DOHH2 (cell line): ENCODE data around the gene SLC39A11.
"Not testable (repeated sequence)": the region's sequence is repeated elsewhere in the genome, so short reads cannot be mapped to it uniquely, and the experiment has no call there.

Experiments used
- H3F3A ChIP-seq: fragments of 200-600 bp; sonication (generic), shearing (Covaris generic); 2 replicates; pipeline ENCODE4 v1.6.0; 2016; ENCODE audit warnings: antibody characterized with exemption, mild to moderate bottlenecking; ENCODE audit not compliant: control insufficient read depth, insufficient read depth
- H3K27ac ChIP-seq: fragments of 200-600 bp; sonication (generic); 2 replicates; pipeline ENCODE4 v1.5.1; 2014; ENCODE audit warnings: low read depth, mild to moderate bottlenecking, low read length, moderate library complexity
- H3K27me3 ChIP-seq: fragments of 200-600 bp; sonication (generic); 2 replicates; pipeline ENCODE4 v1.6.1; 2014; ENCODE audit warnings: mild to moderate bottlenecking, low read length, mixed read lengths; ENCODE audit not compliant: control insufficient read depth
- H3K36me3 ChIP-seq: fragments of 200-600 bp; sonication (generic); 2 replicates; pipeline ENCODE4 v1.6.1; 2014; ENCODE audit warnings: mild to moderate bottlenecking, low read length, moderate library complexity, mixed read lengths; ENCODE audit not compliant: control insufficient read depth
- H3K4me1 ChIP-seq: fragments of 200-600 bp; sonication (generic); 2 replicates; pipeline ENCODE4 v1.6.1; 2014; ENCODE audit warnings: mild to moderate bottlenecking, low read length, mixed read lengths; ENCODE audit not compliant: control insufficient read depth
- H3K4me2 ChIP-seq: fragments of 200-600 bp; sonication (generic); 2 replicates; pipeline ENCODE4 v1.6.0; 2014; ENCODE audit warnings: mild to moderate bottlenecking, low read length, moderate library complexity
- H3K4me3 ChIP-seq: fragments of 200-600 bp; sonication (generic); 2 replicates; pipeline ENCODE4 v1.5.1; 2014; ENCODE audit warnings: mild to moderate bottlenecking, low read length, mixed read lengths
- H3K79me2 ChIP-seq: fragments of 200-600 bp; sonication (generic); 2 replicates; pipeline ENCODE4 v1.6.1; 2014; ENCODE audit warnings: mild to moderate bottlenecking, low read length, mixed read lengths; ENCODE audit not compliant: control insufficient read depth
- H3K9me2 ChIP-seq: fragments of 200-600 bp; sonication (generic); replicated peaks from 2 replicates; pipeline ENCODE4 v1.6.1; 2014; ENCODE audit warnings: mild to moderate bottlenecking, low read length, mixed read lengths; ENCODE audit not compliant: control insufficient read depth
- H3K9me3 ChIP-seq: fragments of 200-600 bp; sonication (generic); 2 replicates; pipeline ENCODE4 v1.6.1; 2014; ENCODE audit warnings: antibody characterized with exemption, low read length, mixed read lengths; ENCODE audit not compliant: control insufficient read depth, insufficient read depth
- H4K20me1 ChIP-seq: fragments of 200-600 bp; sonication (generic); 2 replicates; pipeline ENCODE4 v1.6.0; 2014; ENCODE audit warnings: low read depth, mild to moderate bottlenecking, antibody characterized with exemption, low read length, moderate library complexity; ENCODE audit not compliant: control insufficient read depth, insufficient read depth
- EZH2phosphoT487 ChIP-seq: fragments of 200-600 bp; sonication (generic); IDR thresholded peaks from 2 replicates; pipeline ENCODE4 v1.6.1; 2017; ENCODE audit warnings: borderline replicate concordance, mild to moderate bottlenecking, antibody characterized with exemption, low read length, moderate library complexity, mixed read lengths
- TF ChIP-seq, protein P1 (sequence below): fragments of 200-600 bp; sonication (generic); IDR thresholded peaks from one replicate; pipeline ENCODE4 v1.5.1; 2014; ENCODE audit warnings: antibody characterized with exemption, mild to moderate bottlenecking, low read depth, low read length; ENCODE audit not compliant: poor library complexity, severe bottlenecking

The SLC39A11 gene

DNA sequence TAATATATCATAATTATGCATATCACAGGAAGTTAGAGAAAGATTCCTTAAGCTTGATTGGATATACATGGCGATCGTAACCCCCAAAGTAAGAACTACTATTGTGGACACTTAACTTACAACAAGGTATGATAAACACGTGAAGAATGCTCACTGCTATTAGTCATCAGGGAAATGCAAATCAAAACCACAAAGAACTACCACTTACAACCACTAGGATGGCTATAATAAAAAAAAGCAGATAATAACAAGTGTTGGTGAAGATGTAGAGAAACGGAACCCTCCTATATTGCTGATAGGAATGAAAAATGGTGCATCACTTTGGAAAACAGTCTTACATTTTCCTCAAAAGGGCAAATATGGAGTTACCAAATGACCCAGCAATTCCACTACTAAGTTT is 265.9 kb downstream of the SLC39A11 start:
- H3K79me2 ChIP-seq: no peaks in the 10 kb centered on the region
- H3K4me3 ChIP-seq: no peak overlapping the region
- no peaks in the 10 kb centered on the region for H3K9me2 ChIP-seq
- no peak overlapping the region for H3K27ac ChIP-seq
- H3K4me2 ChIP-seq: no peak overlapping the region
- H3F3A ChIP-seq: no peaks in the 10 kb centered on the region
- no peaks in the 10 kb centered on the region for H3K36me3 ChIP-seq
- H3K4me1 ChIP-seq: no peaks in the 10 kb centered on the region
- H4K20me1 ChIP-seq: no peaks in the 10 kb centered on the region
- no peaks in the 10 kb centered on the region for H3K27me3 ChIP-seq
- H3K9me3 ChIP-seq: peaks cover 18% of the 10 kb centered on the region; the same call in 1 of the 2 replicates
- no peak for TF ChIP-seq EZH2phosphoT487
- TF ChIP-seq, protein P1, sequence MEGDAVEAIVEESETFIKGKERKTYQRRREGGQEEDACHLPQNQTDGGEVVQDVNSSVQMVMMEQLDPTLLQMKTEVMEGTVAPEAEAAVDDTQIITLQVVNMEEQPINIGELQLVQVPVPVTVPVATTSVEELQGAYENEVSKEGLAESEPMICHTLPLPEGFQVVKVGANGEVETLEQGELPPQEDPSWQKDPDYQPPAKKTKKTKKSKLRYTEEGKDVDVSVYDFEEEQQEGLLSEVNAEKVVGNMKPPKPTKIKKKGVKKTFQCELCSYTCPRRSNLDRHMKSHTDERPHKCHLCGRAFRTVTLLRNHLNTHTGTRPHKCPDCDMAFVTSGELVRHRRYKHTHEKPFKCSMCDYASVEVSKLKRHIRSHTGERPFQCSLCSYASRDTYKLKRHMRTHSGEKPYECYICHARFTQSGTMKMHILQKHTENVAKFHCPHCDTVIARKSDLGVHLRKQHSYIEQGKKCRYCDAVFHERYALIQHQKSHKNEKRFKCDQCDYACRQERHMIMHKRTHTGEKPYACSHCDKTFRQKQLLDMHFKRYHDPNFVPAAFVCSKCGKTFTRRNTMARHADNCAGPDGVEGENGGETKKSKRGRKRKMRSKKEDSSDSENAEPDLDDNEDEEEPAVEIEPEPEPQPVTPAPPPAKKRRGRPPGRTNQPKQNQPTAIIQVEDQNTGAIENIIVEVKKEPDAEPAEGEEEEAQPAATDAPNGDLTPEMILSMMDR: no peak

DNA sequence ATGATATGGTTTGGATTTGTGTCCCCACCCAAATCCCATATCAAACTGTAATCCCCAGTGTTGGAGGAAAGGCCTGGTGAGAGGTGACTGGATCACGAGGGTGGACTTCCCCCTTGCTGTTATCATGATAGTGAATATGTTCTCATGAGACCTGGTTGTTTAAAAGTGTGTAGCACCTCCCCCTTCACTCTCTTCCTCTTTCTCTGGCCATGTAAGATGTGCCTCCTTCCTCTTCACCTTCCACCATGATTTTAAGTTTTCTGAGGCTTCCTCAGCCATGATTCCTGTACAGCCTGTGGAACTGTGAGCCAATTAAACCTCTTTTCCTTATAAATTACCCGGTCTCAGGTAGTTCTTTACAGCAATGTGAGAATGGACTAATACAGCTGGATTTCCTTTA is 266.4 kb downstream of the SLC39A11 start:
- not testable (repeated sequence) for H3K27me3 ChIP-seq, H3K4me2 ChIP-seq, H3K4me1 ChIP-seq, H3K79me2 ChIP-seq, H3K36me3 ChIP-seq, H3K9me2 ChIP-seq, H3K27ac ChIP-seq, H3K4me3 ChIP-seq, H4K20me1 ChIP-seq, H3F3A ChIP-seq
- peaks cover 18% of the 10 kb centered on the region; the same call in 1 of the 2 replicates for H3K9me3 ChIP-seq

DNA sequence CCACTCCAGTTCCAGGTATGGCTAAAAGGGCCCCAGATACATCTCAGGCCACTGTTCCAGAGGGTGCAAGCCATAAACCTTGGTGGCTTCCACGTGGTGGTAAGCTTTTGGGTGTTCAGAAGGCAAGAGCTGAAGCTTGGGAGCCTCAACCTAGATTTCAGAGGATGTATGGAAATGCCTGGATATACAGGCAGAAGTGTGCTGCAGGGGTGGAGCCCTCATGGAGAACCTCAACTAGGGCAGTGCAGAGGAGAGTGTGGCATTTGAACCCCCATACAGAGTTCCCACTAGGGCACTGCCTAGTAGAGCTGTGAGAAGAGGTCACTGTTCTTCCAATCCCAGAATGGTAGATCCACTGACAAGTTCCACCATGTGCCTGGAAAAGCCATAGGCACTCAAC is 267.3 kb downstream of the SLC39A11 start:
- no peaks in the 10 kb centered on the region for H3K79me2 ChIP-seq
- H3K4me2 ChIP-seq: no peak overlapping the region
- no peak for TF ChIP-seq EZH2phosphoT487
- TF ChIP-seq, protein P1: no peak
- no peaks in the 10 kb centered on the region for H3K4me1 ChIP-seq
- no peak overlapping the region for H3K4me3 ChIP-seq
- H3K9me3 ChIP-seq: peaks cover 18% of the 10 kb centered on the region; the same call in 1 of the 2 replicates
- H3K27me3 ChIP-seq: no peaks in the 10 kb centered on the region
- no peaks in the 10 kb centered on the region for H3F3A ChIP-seq
- H3K36me3 ChIP-seq: no peaks in the 10 kb centered on the region
- no peaks in the 10 kb centered on the region for H3K9me2 ChIP-seq
- H4K20me1 ChIP-seq: no peaks in the 10 kb centered on the region
- no peak overlapping the region for H3K27ac ChIP-seq

DNA sequence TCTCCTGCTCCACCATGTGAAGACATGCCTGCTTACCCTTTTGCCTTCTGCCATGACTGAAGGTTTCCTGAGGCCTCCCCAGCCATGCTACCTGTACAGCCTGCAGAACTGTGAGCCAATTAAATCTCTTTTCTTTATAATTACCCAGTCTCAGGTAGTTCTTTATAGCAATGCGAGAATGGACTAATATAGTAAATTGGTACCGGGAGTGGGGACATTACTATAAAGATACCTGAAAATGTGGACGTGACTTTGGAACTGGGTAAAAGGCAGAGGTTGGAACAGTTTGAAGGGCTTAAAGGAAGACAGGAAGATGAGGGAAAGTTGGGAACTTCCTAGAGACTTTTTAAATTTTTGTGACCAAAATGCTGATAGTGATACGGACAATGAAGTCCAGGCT is 268.2 kb downstream of the SLC39A11 start:
- not testable (repeated sequence) for H3K4me3 ChIP-seq, H3K36me3 ChIP-seq, H3K9me2 ChIP-seq

More for the DNA sequence above, 268.2 kb downstream of the SLC39A11 start:
- H3F3A ChIP-seq, H3K27me3 ChIP-seq, H3K4me2 ChIP-seq, H3K27ac ChIP-seq, H3K79me2 ChIP-seq, H4K20me1 ChIP-seq, H3K4me1 ChIP-seq: not testable (repeated sequence)
- peaks cover 18% of the 10 kb centered on the region; the same call in 1 of the 2 replicates for H3K9me3 ChIP-seq
